IMR-90 (cell line): ENCODE measurements around the gene PFDN6. TPM values are rescaled to one million over a fixed set of nuclear protein-coding genes. Genes with fewer than 3 reads are reported as not detected.

Source experiments
- ATAC-seq: fragments of 200-7000 bp; cut with Tn5 transposase; 2 replicates; pipeline ENCODE4 v1.9.1; 2020; ENCODE audit warnings: low read depth, mild to moderate bottlenecking, moderate library complexity
- BruUV-seq: library from RNA; stranded (reverse); fragments of 400-500 nt; replicated peaks from 2 replicates; lab custom pipeline; 2021; lab: Mats Ljungman, UMichigan
- CTCF ChIA-PET: fragments of 300-600 bp; formaldehyde crosslinking; extraction: SDS; loops from one replicate; lab custom pipeline; 2021; ENCODE audit warnings: antibody characterized with exemption; lab: Yijun Ruan, JAX
- POLR2A ChIA-PET: fragments of 300-600 bp; sonication (Branson Sonifier 250); formaldehyde crosslinking; loops from one replicate; lab custom pipeline; 2022; ENCODE audit warnings: antibody characterized with exemption; ENCODE audit not compliant: unreplicated experiment; lab: Charles Lee
- DNase-seq: peaks from one replicate; pipeline ENCODE4 v3.0.0; 2013
- H2AFZ ChIP-seq: replicated peaks from 2 replicates; pipeline ENCODE3; 2013; ENCODE audit warnings: low read length, mild to moderate bottlenecking; ENCODE audit not compliant: poor library complexity
- H2AK5ac ChIP-seq: 2 replicates; pipeline ENCODE4 v1.6.1; 2013; ENCODE audit warnings: low read depth, low read length, inconsistent platforms
- H2AK9ac ChIP-seq: replicated peaks from 2 replicates; pipeline ENCODE3; 2013; ENCODE audit warnings: mild to moderate bottlenecking, low read depth, low read length, moderate library complexity; ENCODE audit not compliant: poor library complexity
- H2BK120ac ChIP-seq: 2 replicates; pipeline ENCODE4 v1.6.1; 2013; ENCODE audit warnings: low read depth, low read length, inconsistent platforms
- H2BK15ac ChIP-seq: 3 replicates; pipeline ENCODE4 v1.6.1; 2013; ENCODE audit warnings: low read depth, low read length, inconsistent platforms
- H2BK20ac ChIP-seq: 2 replicates; pipeline ENCODE4 v1.6.1; 2013; ENCODE audit warnings: low read depth, mild to moderate bottlenecking, inconsistent platforms, low read length, moderate library complexity
- H2BK5ac ChIP-seq: 2 replicates; pipeline ENCODE4 v1.6.1; 2013; ENCODE audit warnings: mild to moderate bottlenecking, low read depth, low read length, inconsistent platforms; ENCODE audit not compliant: poor library complexity, severe bottlenecking
- H3K14ac ChIP-seq: replicated peaks from 2 replicates; pipeline ENCODE4 v1.6.1; 2013; ENCODE audit warnings: low read depth, low read length, inconsistent platforms
- H3K18ac ChIP-seq: 2 replicates; pipeline ENCODE4 v1.6.1; 2013; ENCODE audit warnings: low read depth, low read length, control low read depth
- H3K23ac ChIP-seq: 2 replicates; pipeline ENCODE4 v1.6.1; 2013; ENCODE audit warnings: low read depth, low read length, inconsistent platforms
- H3K27ac ChIP-seq: 2 replicates; pipeline ENCODE4 v1.5.1; 2013; ENCODE audit warnings: mild to moderate bottlenecking, control low read depth, low read length; ENCODE audit not compliant: insufficient read depth
- H3K27me3 ChIP-seq: 2 replicates; pipeline ENCODE4 v1.6.1; 2013; ENCODE audit warnings: low read length; ENCODE audit not compliant: control insufficient read depth, insufficient read depth
- H3K36me3 ChIP-seq: 2 replicates; pipeline ENCODE4 v1.6.1; 2013; ENCODE audit warnings: low read length, mixed read lengths; ENCODE audit not compliant: control insufficient read depth, insufficient read depth
- H3K4ac ChIP-seq: 2 replicates; pipeline ENCODE4 v1.6.1; 2013; ENCODE audit warnings: low read depth, low read length, inconsistent platforms
- H3K4me1 ChIP-seq: 2 replicates; pipeline ENCODE4 v1.6.1; 2013; ENCODE audit warnings: low read length, mixed read lengths; ENCODE audit not compliant: control insufficient read depth, insufficient read depth
- H3K4me2 ChIP-seq: 2 replicates; pipeline ENCODE4 v1.6.1; 2013; ENCODE audit warnings: low read depth, mild to moderate bottlenecking, control low read depth, low read length, moderate library complexity
- H3K4me3 ChIP-seq: 2 replicates; pipeline ENCODE4 v1.5.1; 2013; ENCODE audit warnings: low read depth, mild to moderate bottlenecking, control low read depth, low read length, moderate library complexity; ENCODE audit not compliant: insufficient read depth
- H3K56ac ChIP-seq: 2 replicates; pipeline ENCODE4 v1.6.1; 2013; ENCODE audit warnings: low read length, inconsistent platforms; ENCODE audit not compliant: insufficient read depth; ENCODE audit errors: extremely low read depth
- H3K79me1 ChIP-seq, 2 experiments: 2 replicates each; pipeline ENCODE4 v1.6.1; 2013; ENCODE audit warnings: low read length in 2 of 2, inconsistent platforms in 1 of 2, low read depth in 1 of 2
- H3K9ac ChIP-seq: 2 replicates; pipeline ENCODE4 v1.6.1; 2013; ENCODE audit warnings: low read depth, low read length, control low read depth
- H3K9me1 ChIP-seq: 2 replicates; pipeline ENCODE4 v1.6.1; 2013; ENCODE audit warnings: low read length, inconsistent platforms; ENCODE audit not compliant: insufficient read depth
- H3K9me3 ChIP-seq: 2 replicates; pipeline ENCODE4 v1.6.1; 2013; ENCODE audit warnings: low read length; ENCODE audit not compliant: control insufficient read depth, insufficient read depth
- H4K20me1 ChIP-seq: 2 replicates; pipeline ENCODE4 v1.6.1; 2013; ENCODE audit warnings: low read length, inconsistent platforms; ENCODE audit not compliant: insufficient read depth
- H4K5ac ChIP-seq: 2 replicates; pipeline ENCODE4 v1.6.1; 2013; ENCODE audit warnings: mild to moderate bottlenecking, low read depth, low read length, control low read depth
- H4K8ac ChIP-seq, 2 experiments: 2 replicates each; pipeline ENCODE4 v1.6.1; 2013; ENCODE audit warnings: low read depth in 2 of 2, low read length in 2 of 2, control low read depth in 1 of 2, inconsistent platforms in 1 of 2
- H4K91ac ChIP-seq: 2 replicates; pipeline ENCODE4 v1.6.1; 2013; ENCODE audit warnings: low read depth, low read length, inconsistent platforms; ENCODE audit not compliant: insufficient read depth
- BHLHE40 ChIP-seq: fragments of 150-350 bp; IDR thresholded peaks from 2 replicates; pipeline ENCODE4 v1.6.1; 2016; ENCODE audit warnings: mild to moderate bottlenecking, low read depth, low read length
- CEBPB ChIP-seq: IDR thresholded peaks from 2 replicates; pipeline ENCODE4 v1.6.1; 2012; ENCODE audit warnings: low read depth, low read length, improper control_type of control experiment
- CHD1 ChIP-seq: IDR thresholded peaks from 2 replicates; pipeline ENCODE4 v1.6.1; 2012; ENCODE audit warnings: low read depth, low read length, improper control_type of control experiment
- FOS ChIP-seq: fragments of 150-350 bp; IDR thresholded peaks from 2 replicates; pipeline ENCODE4 v1.6.1; 2016; ENCODE audit warnings: low read depth, low read length
- MAFK ChIP-seq: IDR thresholded peaks from 2 replicates; pipeline ENCODE4 v1.6.1; 2012; ENCODE audit warnings: low read depth, low read length, improper control_type of control experiment
- MAZ ChIP-seq: IDR thresholded peaks from 2 replicates; pipeline ENCODE4 v1.6.1; 2012; ENCODE audit warnings: low read depth, mild to moderate bottlenecking, low read length, improper control_type of control experiment, moderate library complexity, borderline replicate concordance
- MXI1 ChIP-seq: IDR thresholded peaks from 2 replicates; pipeline ENCODE4 v1.6.1; 2012; ENCODE audit warnings: low read depth, mild to moderate bottlenecking, low read length, moderate library complexity, borderline replicate concordance
- NFE2L2 ChIP-seq: fragments of 150-350 bp; IDR thresholded peaks from 2 replicates; pipeline ENCODE4 v1.6.1; 2016; ENCODE audit warnings: low read depth, mild to moderate bottlenecking, low read length
- POLR2A ChIP-seq: IDR thresholded peaks from 2 replicates; pipeline ENCODE4 v1.6.1; 2012; ENCODE audit warnings: mild to moderate bottlenecking, low read depth, low read length
- RAD21 ChIP-seq: IDR thresholded peaks from 2 replicates; pipeline ENCODE4 v1.6.1; 2012; ENCODE audit warnings: low read length, improper control_type of control experiment
- RCOR1 ChIP-seq: IDR thresholded peaks from 2 replicates; pipeline ENCODE4 v1.6.1; 2012; ENCODE audit warnings: mild to moderate bottlenecking, low read length, improper control_type of control experiment; ENCODE audit not compliant: insufficient replicate concordance
- RFX5 ChIP-seq: IDR thresholded peaks from 2 replicates; pipeline ENCODE4 v1.8.0; 2012; ENCODE audit warnings: low read depth, mild to moderate bottlenecking, low read length, moderate library complexity
- SMC3 ChIP-seq: fragments of 150-350 bp; IDR thresholded peaks from 2 replicates; pipeline ENCODE4 v1.6.1; 2016; ENCODE audit warnings: low read depth, mild to moderate bottlenecking, antibody characterized with exemption, low read length, moderate library complexity
- WGBS, 2 experiments: methylation state at CpG; one replicate each; pipeline versions ENCODE4 v1.1.5 to v1.1.7; 2013; ENCODE audit warnings: missing lambda C conversion rate in 2 of 2; ENCODE audit not compliant: insufficient read length in 1 of 2; ENCODE audit errors: extremely low coverage in 2 of 2; 5-methylcytosine and 5-hydroxymethylcytosine counted together
- dilution Hi-C: fragments of 300-500 bp; cut with HindIII; formaldehyde crosslinking; loops from one replicate; pipeline ENCODE4 v1.14.3; 2018; ENCODE audit warnings: low sequenced_read_pairs; ENCODE audit not compliant: unreplicated experiment
- in situ Hi-C: fragments of 300-500 bp; cut with MboI; formaldehyde crosslinking; loops from 3 replicates; pipeline ENCODE4 v1.14.3; 2019; ENCODE audit warnings: low sequenced_read_pairs, inconsistent platforms, mixed read lengths
- intact Hi-C: fragments of 100-400 bp; cut with micrococcal nuclease; formaldehyde crosslinking; loops from 2 replicates; pipeline ENCODE4 v1.10.0; 2022
- polyA plus RNA-seq, 3 experiments: library from polyadenylated mRNA; depleted of rRNA; stranded (reverse); fragments of >200 nt; gene quantifications; 2 replicates each; pipeline ENCODE4 v1.2.3, GENCODE V29; 2012; ENCODE audit warnings: low replicate concordance in 1 of 3
- total RNA-seq: library from RNA; depleted of rRNA; stranded (reverse); fragments of >200 nt; gene quantifications from 2 replicates; pipeline ENCODE4 v1.2.3, GENCODE V29; 2012
- TF ChIP-seq, protein P1 (sequence below): conservative IDR thresholded peaks from 2 replicates; pipeline ENCODE4 v1.5.1; 2012; ENCODE audit warnings: mild to moderate bottlenecking, low read depth, low read length, improper control_type of control experiment
- TF ChIP-seq, protein P2 (sequence below): fragments of 150-350 bp; IDR thresholded peaks from 2 replicates; pipeline ENCODE4 v1.6.1; 2016; ENCODE audit warnings: low read depth, mild to moderate bottlenecking, low read length, moderate library complexity, borderline replicate concordance
- TF ChIP-seq, protein P3 (sequence below): fragments of 150-350 bp; IDR thresholded peaks from 2 replicates; pipeline ENCODE4 v1.6.1; 2017; ENCODE audit warnings: mild to moderate bottlenecking, antibody characterized with exemption, low read length, low read depth

Gene PFDN6
- total and polyA plus RNA-seq, 2 of the 4 experiments (the other 2 are of a cell fraction) = 24.4 to 92.1 TPM

DNA sequence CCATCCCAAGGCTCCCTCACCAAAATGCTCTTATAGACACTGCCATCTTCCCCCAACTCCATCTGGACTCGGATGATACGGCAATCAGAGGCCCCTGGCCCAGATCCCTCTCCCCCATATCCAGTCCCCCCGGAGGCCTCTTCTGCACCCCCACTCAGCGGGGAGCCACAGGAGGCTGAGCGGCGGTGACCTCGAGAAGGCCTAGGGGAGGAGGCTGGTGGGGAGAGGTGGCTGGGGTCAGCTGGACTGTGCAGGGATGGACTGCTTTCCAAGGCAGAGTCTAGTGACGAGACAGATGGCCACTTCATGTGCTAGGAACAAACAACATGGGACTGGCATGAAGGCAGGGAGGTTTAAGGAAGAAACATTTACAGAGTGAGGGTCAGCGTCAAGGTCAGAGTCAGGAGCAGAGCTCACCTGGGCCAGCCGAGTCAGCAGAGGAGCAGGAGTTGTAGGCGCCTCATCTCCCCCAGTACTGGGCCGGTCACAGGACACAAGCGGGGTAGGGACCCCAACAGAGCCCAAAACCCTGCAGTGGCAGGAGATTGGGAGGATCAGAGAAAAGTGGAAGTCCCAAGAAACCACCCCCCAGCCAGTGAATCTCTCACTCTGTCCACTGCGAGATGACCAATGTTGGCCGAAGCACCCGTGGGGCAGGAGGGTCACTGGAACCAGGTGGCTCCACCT lies 3.7 kb downstream of the PFDN6 start:
- H3K18ac ChIP-seq = no peak overlapping the region
- no peak overlapping the region for H2BK15ac ChIP-seq
- H3K9me1 ChIP-seq = peaks cover 3% of the 10 kb centered on the region; the same call in 1 of the 2 replicates
- no peak overlapping the region for H3K4me2 ChIP-seq
- no peak overlapping the region for H3K14ac ChIP-seq
- TF ChIP-seq FOS (no peak), POLR2A (no peak), CHD1 (no peak), MXI1 (no peak), NFE2L2 (no peak), MAFK (no peak), SMC3 (no peak), CEBPB (no peak), BHLHE40 (no peak), RFX5 (no peak), RCOR1 (no peak), MAZ (no peak), RAD21 (no peak)
- TF ChIP-seq, protein P1, sequence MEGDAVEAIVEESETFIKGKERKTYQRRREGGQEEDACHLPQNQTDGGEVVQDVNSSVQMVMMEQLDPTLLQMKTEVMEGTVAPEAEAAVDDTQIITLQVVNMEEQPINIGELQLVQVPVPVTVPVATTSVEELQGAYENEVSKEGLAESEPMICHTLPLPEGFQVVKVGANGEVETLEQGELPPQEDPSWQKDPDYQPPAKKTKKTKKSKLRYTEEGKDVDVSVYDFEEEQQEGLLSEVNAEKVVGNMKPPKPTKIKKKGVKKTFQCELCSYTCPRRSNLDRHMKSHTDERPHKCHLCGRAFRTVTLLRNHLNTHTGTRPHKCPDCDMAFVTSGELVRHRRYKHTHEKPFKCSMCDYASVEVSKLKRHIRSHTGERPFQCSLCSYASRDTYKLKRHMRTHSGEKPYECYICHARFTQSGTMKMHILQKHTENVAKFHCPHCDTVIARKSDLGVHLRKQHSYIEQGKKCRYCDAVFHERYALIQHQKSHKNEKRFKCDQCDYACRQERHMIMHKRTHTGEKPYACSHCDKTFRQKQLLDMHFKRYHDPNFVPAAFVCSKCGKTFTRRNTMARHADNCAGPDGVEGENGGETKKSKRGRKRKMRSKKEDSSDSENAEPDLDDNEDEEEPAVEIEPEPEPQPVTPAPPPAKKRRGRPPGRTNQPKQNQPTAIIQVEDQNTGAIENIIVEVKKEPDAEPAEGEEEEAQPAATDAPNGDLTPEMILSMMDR = no peak
- TF ChIP-seq, protein P2, sequence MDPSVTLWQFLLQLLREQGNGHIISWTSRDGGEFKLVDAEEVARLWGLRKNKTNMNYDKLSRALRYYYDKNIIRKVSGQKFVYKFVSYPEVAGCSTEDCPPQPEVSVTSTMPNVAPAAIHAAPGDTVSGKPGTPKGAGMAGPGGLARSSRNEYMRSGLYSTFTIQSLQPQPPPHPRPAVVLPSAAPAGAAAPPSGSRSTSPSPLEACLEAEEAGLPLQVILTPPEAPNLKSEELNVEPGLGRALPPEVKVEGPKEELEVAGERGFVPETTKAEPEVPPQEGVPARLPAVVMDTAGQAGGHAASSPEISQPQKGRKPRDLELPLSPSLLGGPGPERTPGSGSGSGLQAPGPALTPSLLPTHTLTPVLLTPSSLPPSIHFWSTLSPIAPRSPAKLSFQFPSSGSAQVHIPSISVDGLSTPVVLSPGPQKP = no peak
- TF ChIP-seq, protein P3, sequence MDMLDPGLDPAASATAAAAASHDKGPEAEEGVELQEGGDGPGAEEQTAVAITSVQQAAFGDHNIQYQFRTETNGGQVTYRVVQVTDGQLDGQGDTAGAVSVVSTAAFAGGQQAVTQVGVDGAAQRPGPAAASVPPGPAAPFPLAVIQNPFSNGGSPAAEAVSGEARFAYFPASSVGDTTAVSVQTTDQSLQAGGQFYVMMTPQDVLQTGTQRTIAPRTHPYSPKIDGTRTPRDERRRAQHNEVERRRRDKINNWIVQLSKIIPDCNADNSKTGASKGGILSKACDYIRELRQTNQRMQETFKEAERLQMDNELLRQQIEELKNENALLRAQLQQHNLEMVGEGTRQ = no peak
- no TSS peak for BruUV-seq
- H3K27ac ChIP-seq = no peak overlapping the region
- no peak overlapping the region for H3K23ac ChIP-seq
- intact Hi-C loops (no loop called here), dilution Hi-C loops (no loop called here), in situ Hi-C loops (no loop called here)
- H2BK20ac ChIP-seq = no peak overlapping the region
- H4K20me1 ChIP-seq = no peaks in the 10 kb centered on the region
- POLR2A ChIA-PET = no interaction called here
- peaks cover 30% of the 10 kb centered on the region for H3K36me3 ChIP-seq
- CTCF ChIA-PET = no interaction called here
- peak overlapping the region; percentile 22 for H2AK9ac ChIP-seq
- peak overlapping the region; percentile 24 for H2AFZ ChIP-seq
- peaks cover 21 to 50% of the 10 kb centered on the region in 2 experiments for H3K79me1 ChIP-seq
- no peak overlapping the region for H4K8ac ChIP-seq
- no peak overlapping the region for H4K91ac ChIP-seq
- H2BK5ac ChIP-seq = no peak overlapping the region
- ATAC-seq = no peak
- H3K9ac ChIP-seq = no peak overlapping the region
- DNase-seq = no peak
- no peaks in the 10 kb centered on the region for H3K9me3 ChIP-seq
- no peak overlapping the region for H4K5ac ChIP-seq
- H3K4me3 ChIP-seq = no peak overlapping the region
- no peak overlapping the region for H2AK5ac ChIP-seq
- H3K56ac ChIP-seq = no peak overlapping the region
- peaks cover 4% of the 10 kb centered on the region for H3K4me1 ChIP-seq
- no peak overlapping the region for H2BK120ac ChIP-seq
- no peaks in the 10 kb centered on the region for H3K27me3 ChIP-seq
- no CpG with 5 or more reads among the region's 16 CpGs for WGBS, 2 experiments
- no peak overlapping the region for H3K4ac ChIP-seq
